Colonic mucosa (tissue), 4 donors: ENCODE data around the gene MAPKAPK3. TPM values are rescaled to one million over a fixed set of nuclear protein-coding genes. Genes with fewer than 3 reads are reported as not detected.

Experiments
- DNase-seq: peaks from one replicate; pipeline ENCODE4 v3.0.0-alpha.2; 2020
- H3K27ac ChIP-seq: fragments of 200-600 bp; one replicate; pipeline ENCODE4 v1.8.0; 2021
- H3K27me3 ChIP-seq: fragments of 200-600 bp; one replicate; pipeline ENCODE4 v1.8.0; 2021
- H3K36me3 ChIP-seq: fragments of 200-600 bp; one replicate; pipeline ENCODE4 v1.8.0; 2021
- H3K4me1 ChIP-seq: fragments of 200-600 bp; one replicate; pipeline ENCODE4 v1.8.0; 2021; ENCODE audit warnings: mild to moderate bottlenecking
- H3K4me3 ChIP-seq: fragments of 200-600 bp; one replicate; pipeline ENCODE4 v1.8.0; 2021
- H3K9ac ChIP-seq, 2 donors: one replicate each; pipeline ENCODE4 v1.7.0; 2013; ENCODE audit warnings: control low read depth in 2 of 2, low read depth in 2 of 2, low read length in 2 of 2
- H3K9me3 ChIP-seq: fragments of 200-600 bp; one replicate; pipeline ENCODE4 v1.8.0; 2021
- CTCF ChIP-seq: fragments of 200-600 bp; IDR thresholded peaks from one replicate; pipeline ENCODE4 v1.8.0; 2022; ENCODE audit warnings: antibody characterized with exemption, mild to moderate bottlenecking
- intact Hi-C: fragments of 100-400 bp; cut with DNase I; formaldehyde crosslinking; loops from one replicate; pipeline ENCODE4 v1.14.1; 2022
- total RNA-seq, 2 donors: library from RNA; stranded (reverse); fragmentation: NEBNext Ultra II Directional in 1 of 2; extraction: Animal tissue kit (Norgen Biotek cat#: 25700) in 1 of 2; gene quantifications; one replicate each; pipeline ENCODE4 v1.2.1, GENCODE V29; 2021
- donor health status: healthy.
- donor health status: DM: no; HTN: no; CAD: no.
- donor health status: DM: no; HTN: no; CAD: no.

The MAPKAPK3 gene
- total RNA-seq, 2 donors from 2014 or later = 27.3 to 45.1 TPM

DNA sequence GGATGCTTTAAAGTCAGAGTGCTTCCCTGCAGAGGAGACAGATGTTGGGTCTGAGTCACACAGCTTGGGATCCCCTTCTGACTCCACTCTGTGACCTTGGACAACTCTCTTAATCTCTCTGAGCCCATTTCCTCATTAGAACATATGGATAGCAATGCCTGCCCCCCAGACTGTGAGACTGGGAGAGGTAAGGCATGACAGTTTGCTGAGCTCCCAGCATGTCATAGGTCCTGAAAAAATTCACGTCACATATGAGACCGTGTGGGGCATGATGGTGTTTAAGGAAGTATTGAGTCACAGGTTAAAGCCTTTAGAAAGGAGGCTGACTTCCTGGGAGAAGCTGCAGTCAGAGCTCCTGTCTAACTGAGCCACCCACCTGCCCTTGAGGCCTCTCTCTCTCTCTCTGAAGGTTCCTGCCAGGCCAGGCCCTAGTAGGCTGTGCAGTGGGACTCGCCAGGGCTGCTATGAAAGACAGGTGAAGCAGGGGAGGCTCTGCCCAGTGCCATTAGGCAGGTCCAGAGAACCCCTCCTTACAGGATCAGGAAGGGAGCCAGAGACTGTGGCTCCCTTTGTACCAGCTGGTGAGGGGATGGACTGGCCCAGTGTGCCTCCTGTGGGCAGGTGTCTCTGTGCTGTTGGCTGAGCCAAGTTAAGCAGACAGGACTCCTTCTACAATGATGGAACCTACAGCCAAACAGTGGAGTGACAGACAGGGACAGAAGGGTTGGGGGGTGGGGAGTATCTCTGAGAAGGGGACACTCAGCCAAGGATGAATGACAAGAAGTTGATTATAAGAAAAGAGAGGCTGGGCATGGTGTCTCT is 38.3 kb downstream of the MAPKAPK3 start:
- Histone ChIP-seq H3K27ac (no peak overlapping the region), H3K27me3 (no peaks in the 10 kb centered on the region), H3K4me3 (no peak overlapping the region), H3K4me1 (no peaks in the 10 kb centered on the region), H3K36me3 (no peaks in the 10 kb centered on the region), H3K9me3 (no peaks in the 10 kb centered on the region), H3K9ac (no peak overlapping the region)
- TF ChIP-seq CTCF = no peak
- intact Hi-C loops = no loop called here
- DNase-seq = no peak

GRCh38 chr3:50656417-50657195 is 39.7 kb downstream of the MAPKAPK3 start:
- intact Hi-C loops = no loop called here
- no peak for TF ChIP-seq CTCF
- Histone ChIP-seq H3K9me3 (no peaks in the 10 kb centered on the region), H3K4me1 (no peaks in the 10 kb centered on the region), H3K27ac (no peak overlapping the region), H3K36me3 (no peaks in the 10 kb centered on the region), H3K4me3 (no peak overlapping the region), H3K9ac (no peak overlapping the region), H3K27me3 (no peaks in the 10 kb centered on the region)
- DNase-seq = no peak

DNA sequence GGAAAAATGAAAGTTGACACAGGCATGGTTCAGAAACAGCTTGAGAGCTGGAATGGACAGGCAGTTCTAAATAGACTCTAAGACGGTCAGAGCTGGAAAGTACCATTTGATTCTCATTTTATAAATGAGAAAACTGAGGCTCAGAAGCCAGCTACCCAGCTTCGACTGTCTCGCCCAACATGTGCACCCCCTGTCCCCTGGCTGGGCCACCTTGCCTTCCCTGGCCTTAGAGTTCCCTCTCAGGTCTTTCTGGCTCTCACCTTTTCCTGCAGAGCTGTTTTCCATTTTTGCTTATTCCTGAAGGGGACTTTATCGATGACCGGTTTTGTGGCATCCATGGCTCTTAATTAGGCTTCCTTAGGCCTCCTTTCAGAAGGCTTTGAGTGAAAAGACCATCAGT is 40.5 kb downstream of the MAPKAPK3 start:
- Histone ChIP-seq H3K36me3 (no peaks in the 10 kb centered on the region), H3K9ac (no peak overlapping the region), H3K27ac (no peak overlapping the region), H3K27me3 (no peaks in the 10 kb centered on the region), H3K9me3 (no peaks in the 10 kb centered on the region), H3K4me3 (no peak overlapping the region), H3K4me1 (no peaks in the 10 kb centered on the region)
- intact Hi-C loops = no loop called here
- TF ChIP-seq CTCF = no peak
- DNase-seq = no peak

- no peaks in the 10 kb centered on the region for H3K36me3 ChIP-seq
- no peak overlapping the region for H3K9ac ChIP-seq
- no peaks in the 10 kb centered on the region for H3K9me3 ChIP-seq
- no peaks in the 10 kb centered on the region for H3K4me1 ChIP-seq
- DNase-seq = no peak
- no peak overlapping the region for H3K27ac ChIP-seq
- no peak overlapping the region for H3K4me3 ChIP-seq
- TF ChIP-seq CTCF = no peak
- no peaks in the 10 kb centered on the region for H3K27me3 ChIP-seq
- intact Hi-C loops = no loop called here
Measured at GRCh38 chr3:50657816-50658215, 40.9 kb downstream of the MAPKAPK3 start.

DNA sequence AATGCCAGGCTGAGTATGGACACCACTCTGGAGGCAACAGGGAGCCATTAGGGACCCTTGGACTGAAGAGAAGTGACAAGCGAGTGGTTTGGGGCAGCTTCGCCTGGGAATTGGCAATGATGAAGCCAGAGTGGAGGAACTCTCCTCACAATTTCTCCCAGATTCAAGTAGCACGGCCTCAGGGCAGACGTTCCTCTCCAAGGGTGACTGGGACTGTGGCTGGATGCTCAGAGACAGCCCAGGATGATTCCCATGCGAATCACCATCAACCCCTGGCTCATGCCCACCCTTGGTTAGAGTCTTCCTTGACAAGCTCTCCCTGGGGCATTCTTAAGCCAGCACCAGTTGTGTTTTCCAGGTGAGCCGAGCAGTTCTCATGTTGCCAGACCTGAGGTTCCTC is 41.5 kb downstream of the MAPKAPK3 start:
- TF ChIP-seq CTCF = no peak
- Histone ChIP-seq H3K36me3 (no peaks in the 10 kb centered on the region), H3K27ac (no peak overlapping the region), H3K27me3 (no peaks in the 10 kb centered on the region), H3K9ac (no peak overlapping the region), H3K4me3 (no peak overlapping the region), H3K9me3 (no peaks in the 10 kb centered on the region), H3K4me1 (no peaks in the 10 kb centered on the region)
- intact Hi-C loops = no loop called here
- no peak for DNase-seq
